Calu3 (cell line): ENCODE measurements around the gene SLC15A1. TPM values are rescaled to one million over a fixed set of nuclear protein-coding genes. Genes with fewer than 3 reads are reported as not detected.

Experiments used
- BruUV-seq: library from RNA; stranded (reverse); fragments of 400-500 nt; replicated peaks from 2 replicates; lab custom pipeline; 2021; lab: Mats Ljungman, UMichigan
- CTCF ChIA-PET: fragments of 300-600 bp; sonication (Branson Sonifier 250); formaldehyde crosslinking; loops from one replicate; lab custom pipeline; 2022; ENCODE audit warnings: antibody characterized with exemption; lab: Charles Lee
- DNase-seq: peaks from one replicate; pipeline ENCODE4 v3.0.0; 2022
- H3K27ac Mint-ChIP-seq: one replicate; pipeline ENCODE4 v1.8.0; 2022; ENCODE audit warnings: mixed read lengths; ENCODE audit not compliant: unreplicated experiment
- H3K27me3 Mint-ChIP-seq: one replicate; pipeline ENCODE4 v1.8.0; 2022; ENCODE audit warnings: mixed read lengths; ENCODE audit not compliant: unreplicated experiment
- H3K36me3 Mint-ChIP-seq: one replicate; pipeline ENCODE4 v1.8.0; 2022; ENCODE audit warnings: mild to moderate bottlenecking, moderate library complexity, mixed read lengths; ENCODE audit not compliant: insufficient read depth, unreplicated experiment
- H3K4me1 Mint-ChIP-seq: one replicate; pipeline ENCODE4 v1.8.0; 2022; ENCODE audit warnings: mild to moderate bottlenecking, low read depth, mixed read lengths; ENCODE audit not compliant: unreplicated experiment
- H3K4me3 Mint-ChIP-seq: one replicate; pipeline ENCODE4 v1.8.0; 2022; ENCODE audit warnings: mild to moderate bottlenecking, low read depth, moderate library complexity, mixed read lengths; ENCODE audit not compliant: unreplicated experiment
- H3K9me3 Mint-ChIP-seq: one replicate; pipeline ENCODE4 v1.8.0; 2022; ENCODE audit warnings: low read depth, mixed read lengths; ENCODE audit not compliant: unreplicated experiment
- CTCF ChIP-seq: fragments of 200-600 bp; IDR thresholded peaks from one replicate; pipeline ENCODE4 v1.8.0; 2022; ENCODE audit warnings: antibody characterized with exemption; ENCODE audit not compliant: unreplicated experiment
- intact Hi-C: fragments of 100-400 bp; cut with micrococcal nuclease; formaldehyde crosslinking; loops from one replicate; pipeline ENCODE4 v1.10.0; 2022; ENCODE audit not compliant: unreplicated experiment
- total RNA-seq: library from RNA; stranded (reverse); gene quantifications from 2 replicates; pipeline ENCODE4 v1.2.3, GENCODE V29; 2022

The SLC15A1 gene
- total RNA-seq, 1 experiment from 2014 or later = 0.99 TPM

GRCh38 chr13:98719527-98720250 is 32.8 kb downstream of the SLC15A1 start:
- Mint-ChIP-seq H3K36me3 (no peaks in the 10 kb centered on the region), H3K4me3 (no peak overlapping the region), H3K4me1 (peaks cover 8% of the 10 kb centered on the region), H3K27me3 (no peaks in the 10 kb centered on the region), H3K9me3 (no peaks in the 10 kb centered on the region), H3K27ac (no peak overlapping the region)
- no TSS peak for BruUV-seq
- DNase-seq = no peak
- TF ChIP-seq CTCF = no peak
- intact Hi-C loops = no loop called here
- CTCF ChIA-PET = no interaction called here

GRCh38 chr13:98717891-98718290 is 34.6 kb downstream of the SLC15A1 start:
- Mint-ChIP-seq H3K9me3 (no peaks in the 10 kb centered on the region), H3K4me1 (peaks cover 8% of the 10 kb centered on the region), H3K27ac (no peak overlapping the region), H3K27me3 (no peaks in the 10 kb centered on the region), H3K4me3 (no peak overlapping the region), H3K36me3 (no peaks in the 10 kb centered on the region)
- DNase-seq = no peak
- no TSS peak for BruUV-seq
- CTCF ChIA-PET = no interaction called here
- TF ChIP-seq CTCF = no peak
- intact Hi-C loops = no loop called here

- no peaks in the 10 kb centered on the region for H3K27me3 Mint-ChIP-seq
- intact Hi-C loops = no loop called here
- H3K4me1 Mint-ChIP-seq = peaks cover 8% of the 10 kb centered on the region
- CTCF ChIA-PET = no interaction called here
- no TSS peak for BruUV-seq
- no peak overlapping the region for H3K4me3 Mint-ChIP-seq
- H3K9me3 Mint-ChIP-seq = no peaks in the 10 kb centered on the region
- TF ChIP-seq CTCF = no peak
- no peak overlapping the region for H3K27ac Mint-ChIP-seq
- DNase-seq = no peak
- H3K36me3 Mint-ChIP-seq = no peaks in the 10 kb centered on the region
Observed at GRCh38 chr13:98717256-98717655, 35.2 kb downstream of the SLC15A1 start.

- CTCF ChIA-PET = no interaction called here
- Mint-ChIP-seq H3K4me3 (no peak overlapping the region), H3K9me3 (no peaks in the 10 kb centered on the region), H3K27ac (no peak overlapping the region), H3K4me1 (peaks cover 8% of the 10 kb centered on the region), H3K36me3 (no peaks in the 10 kb centered on the region), H3K27me3 (no peaks in the 10 kb centered on the region)
- intact Hi-C loops = no loop called here
- no peak for TF ChIP-seq CTCF
- DNase-seq = no peak
- no TSS peak for BruUV-seq
Observed at GRCh38 chr13:98710521-98710920, 42.0 kb downstream of the SLC15A1 start.
